ENCODE data around the gene CACNB2.
A peak's percentile ranks its signal among the peaks of the same experiment; 100 is the strongest.

Gene CACNB2

GRCh38 chr10:18233775-18234174, 93.6 kb downstream of the CACNB2 start:
- no peak for DNase-seq

DNA sequence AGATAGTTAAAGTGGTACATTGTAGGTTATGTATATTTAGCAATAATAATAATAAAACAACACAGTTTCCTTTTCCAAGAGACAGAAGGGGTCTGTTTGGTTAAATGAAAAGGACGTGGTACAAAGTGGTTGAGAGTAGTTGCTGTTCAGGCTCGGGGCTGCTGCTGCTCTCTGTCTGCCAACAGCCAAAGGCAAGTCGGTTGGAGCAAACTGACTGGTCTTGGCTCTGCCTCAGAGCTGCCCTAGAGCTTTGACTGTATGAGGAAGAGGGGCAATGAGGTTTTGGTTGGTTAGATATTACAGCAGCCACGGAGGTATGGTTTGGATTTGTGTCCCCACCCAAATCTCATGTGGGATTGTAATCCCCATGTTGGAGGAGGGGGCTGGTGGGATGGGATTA, 95.3 kb downstream of the CACNB2 start:
- DNase-seq, result no peak

DNA sequence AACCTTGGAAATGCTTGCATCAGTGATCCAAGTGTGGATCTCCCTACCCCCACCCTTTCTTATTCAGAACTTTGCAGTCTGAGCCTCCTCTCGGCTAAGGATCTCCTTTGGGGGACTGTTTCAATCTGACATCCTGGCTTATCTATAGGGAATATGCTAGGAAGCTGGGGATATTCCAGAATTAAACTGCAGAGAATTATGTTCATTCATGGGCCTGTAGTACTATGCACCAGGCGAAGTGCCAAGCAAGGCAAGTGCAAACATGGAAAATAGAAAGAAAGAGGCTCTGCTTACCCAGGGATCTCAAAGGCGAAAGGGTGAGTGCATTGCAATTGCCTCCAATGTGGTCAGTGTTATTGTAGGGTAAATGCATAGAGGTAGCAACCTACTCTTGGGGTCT, 96.5 kb downstream of the CACNB2 start:
- DNase-seq, result no peak

- DNase-seq, result no peak
These were observed 98.8 kb downstream of the CACNB2 start for GRCh38 chr10:18238870-18239485.

GRCh38 chr10:18240185-18240882, 100.1 kb downstream of the CACNB2 start:
- DNase-seq, result no peak

- no peak for DNase-seq
These were observed 106.7 kb downstream of the CACNB2 start for GRCh38 chr10:18246967-18247366.

- DNase-seq, result no peak
These were observed 111.9 kb downstream of the CACNB2 start for GRCh38 chr10:18252086-18252485.

DNA sequence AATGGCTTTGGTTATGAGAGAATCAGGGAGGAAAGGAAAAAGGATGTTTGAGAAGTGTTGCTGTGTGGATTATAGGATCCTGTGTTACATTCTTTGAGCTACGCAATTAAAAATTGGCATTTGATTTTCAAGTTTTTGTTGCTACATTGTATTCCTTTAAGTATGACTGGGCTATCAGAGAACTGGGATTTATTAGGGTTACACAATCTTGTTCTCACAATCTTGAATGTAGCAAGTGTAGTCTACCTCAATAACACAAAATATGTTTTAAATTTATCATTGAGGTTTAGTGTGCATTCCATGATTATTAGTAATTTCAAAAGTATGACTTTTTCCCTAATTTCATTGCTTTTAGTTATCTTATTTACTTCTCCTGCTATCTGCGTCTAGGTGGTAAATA, 113.9 kb downstream of the CACNB2 start:
- DNase-seq, result no peak

DNA sequence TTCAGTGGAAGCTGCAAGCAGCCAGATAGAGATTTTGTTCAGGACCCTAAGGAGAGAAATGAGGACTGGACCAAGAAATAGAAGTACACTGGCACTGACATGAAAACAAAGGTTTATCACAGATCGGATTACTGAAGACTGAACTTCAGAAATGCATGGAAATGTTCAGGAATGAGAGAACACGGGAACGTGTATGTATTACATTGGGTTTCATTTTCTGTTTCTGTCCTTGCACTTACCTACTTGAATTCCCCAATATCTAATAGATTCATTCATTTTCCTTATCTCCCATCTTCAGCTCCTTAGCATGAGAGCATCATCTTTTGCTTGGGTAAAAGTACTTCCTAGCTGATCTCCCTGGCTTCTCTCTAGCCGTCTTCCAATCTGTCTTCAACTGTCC, 114.5 kb downstream of the CACNB2 start:
- DNase-seq, result no peak

GRCh38 chr10:18260310-18260922, 120.2 kb downstream of the CACNB2 start:
- DNase-seq, result no peak

- DNase-seq, result no peak
These were observed 120.9 kb downstream of the CACNB2 start for GRCh38 chr10:18261063-18261610.

- no peak for DNase-seq
These were observed 121.6 kb downstream of the CACNB2 start for GRCh38 chr10:18261768-18262231.

- DNase-seq, result no peak
These were observed 124.3 kb downstream of the CACNB2 start for GRCh38 chr10:18264466-18265050.

GRCh38 chr10:18268005-18268404, 127.8 kb downstream of the CACNB2 start:
- DNase-seq, result no peak

GRCh38 chr10:18271491-18271890, 131.3 kb downstream of the CACNB2 start:
- no peak for DNase-seq

GRCh38 chr10:18273039-18273438, 132.8 kb downstream of the CACNB2 start:
- DNase-seq, result no peak

- DNase-seq, result no peak
These were observed 138.0 kb downstream of the CACNB2 start for GRCh38 chr10:18278181-18278580.

DNA sequence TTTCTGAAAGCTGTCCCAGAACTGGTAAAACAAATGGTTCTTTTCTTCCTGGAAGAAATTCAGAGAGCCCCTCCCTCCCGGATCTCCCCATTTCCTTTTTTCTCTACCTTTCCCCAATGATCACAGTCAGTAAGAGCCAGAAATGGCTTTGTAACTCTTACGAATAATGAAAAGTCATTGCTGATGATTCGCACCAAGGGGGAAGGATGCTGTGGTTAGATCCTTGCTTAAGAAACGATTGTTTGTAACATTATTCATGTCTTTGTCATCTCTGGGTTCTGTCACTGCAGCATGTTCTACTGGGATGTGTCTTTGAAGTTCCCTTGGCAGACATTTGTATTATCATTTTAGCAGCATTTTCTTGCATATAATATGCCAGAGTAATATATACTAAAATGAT, 138.9 kb downstream of the CACNB2 start:
- no peak for DNase-seq

DNA sequence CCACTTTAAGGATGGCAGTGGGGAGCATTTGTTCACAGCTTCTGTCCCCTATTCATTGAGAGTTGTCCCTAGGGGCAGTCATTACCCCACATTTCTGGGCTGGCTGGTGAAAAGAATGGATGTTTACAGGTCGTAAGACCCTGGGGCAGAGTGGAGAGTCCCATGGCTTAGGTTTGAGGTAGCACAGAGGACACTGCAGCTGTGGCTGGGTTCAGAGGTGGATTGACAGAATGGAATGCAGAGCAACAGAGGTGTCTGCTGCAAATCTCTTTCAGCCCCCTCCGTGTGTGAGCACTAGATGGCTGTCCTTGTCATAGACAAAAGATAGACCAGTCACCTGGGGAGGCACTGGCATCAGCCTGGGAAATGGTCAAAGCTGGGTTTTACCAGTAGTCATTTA, 141.9 kb downstream of the CACNB2 start:
- no peak for DNase-seq

DNA sequence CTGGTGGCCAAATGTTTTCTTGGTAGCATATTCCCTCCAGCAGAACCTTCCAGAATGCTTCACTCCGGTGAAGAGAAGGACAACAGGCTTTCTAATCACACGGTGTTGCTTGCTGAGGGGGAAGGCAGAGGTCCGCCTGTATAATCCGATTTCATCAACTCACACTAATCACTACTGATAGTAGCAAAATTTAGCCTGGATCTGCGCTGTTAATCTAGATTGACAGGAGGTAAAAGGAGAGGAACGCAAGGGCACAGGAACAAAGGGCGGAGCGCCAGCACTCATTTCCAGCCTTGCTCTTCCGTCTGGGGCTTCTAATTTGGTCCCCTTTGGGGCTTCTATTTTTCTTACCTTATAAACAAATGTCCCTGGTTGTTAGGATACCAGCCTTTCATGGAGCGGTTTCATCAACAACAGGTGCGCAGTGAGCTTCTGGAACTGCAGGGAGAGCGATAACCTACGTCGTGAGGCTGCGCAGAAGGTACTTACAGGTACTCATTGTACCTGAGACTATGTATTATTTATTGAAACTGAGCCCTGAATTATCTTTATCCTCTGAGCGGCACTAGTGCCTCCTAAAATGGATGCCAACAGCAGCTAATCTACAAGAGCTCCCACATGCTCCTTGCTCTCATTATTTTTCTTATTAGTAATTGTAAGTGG, 150.6 kb downstream of the CACNB2 start:
- DNase-seq, result peak; percentile 20

GRCh38 chr10:18293536-18294510, 153.6 kb downstream of the CACNB2 start:
- no peak for DNase-seq

DNA sequence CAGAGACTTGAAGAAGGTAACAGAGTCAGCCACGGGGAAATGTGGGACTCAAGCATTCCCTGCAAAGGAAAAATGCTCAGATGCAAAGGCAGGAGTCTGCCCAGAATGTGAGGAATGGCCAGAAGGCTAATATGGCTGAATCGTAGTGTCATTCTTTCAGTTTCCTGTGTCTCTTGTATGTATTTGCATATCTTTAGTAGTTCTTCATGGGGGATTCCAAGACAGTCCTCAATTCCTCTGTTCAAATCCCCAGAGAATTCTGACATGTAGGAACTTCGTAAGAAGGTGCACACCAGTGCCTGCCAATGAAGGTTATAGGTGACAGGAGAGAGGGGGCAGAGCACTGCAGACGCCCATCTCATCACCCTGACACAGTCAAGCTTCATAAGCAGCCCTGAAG, 154.4 kb downstream of the CACNB2 start:
- DNase-seq, result no peak
